ENCODE measurements around the gene SSH3. TPM values are rescaled to one million over a fixed set of nuclear protein-coding genes. Genes with fewer than 3 reads are reported as not detected.
A peak's percentile ranks its signal among the peaks of the same experiment; 100 is the strongest.
"Not testable (repeated sequence)": the region's sequence is repeated elsewhere in the genome, so short reads cannot be mapped to it uniquely, and the experiment has no call there.

Gene SSH3
- polyA plus RNA-seq: 5.5 TPM

GRCh38 chr11:67303132-67303834 is at the start of gene SSH3:
Gene SSH3, plus strand, starts transcription at chr11:67303530. Its CDS starts 96 bp downstream, at chr11:67303626.
- Mint-ChIP-seq H3K9me3 (no peaks in the 10 kb centered on the region), H3K4me1 (peaks cover 0 to 4% (median under 1%) of the 10 kb centered on the region in 3 donors), H3K27me3 (no peaks in the 10 kb centered on the region), H3K36me3 (peaks cover 4% of the 10 kb centered on the region), H3K4me3 (peak within 1 kb of the TSS in 3 of 4 donors; percentile 5 to 65 (median 22)), H3K27ac (peak within 1 kb of the TSS in 1 of 3 donors; percentile 59)

- no peaks in the 10 kb centered on the region for H3K9me3 Mint-ChIP-seq
- H3K27ac Mint-ChIP-seq: peak overlapping the region in 2 of 3 donors; percentile 3 to 71
- peak overlapping the region in 1 of 4 donors; percentile 9 for H3K4me3 Mint-ChIP-seq
- no peaks in the 10 kb centered on the region for H3K27me3 Mint-ChIP-seq
- H3K4me1 Mint-ChIP-seq: peaks cover 8 to 13% (median 9%) of the 10 kb centered on the region in 3 donors
- H3K36me3 Mint-ChIP-seq: peaks cover 2% of the 10 kb centered on the region
Measured at GRCh38 chr11:67253872-67254624, 49.3 kb upstream of the SSH3 start.

GRCh38 chr11:67254798-67255197 is 48.5 kb upstream of the SSH3 start:
- Mint-ChIP-seq H3K9me3 (no peaks in the 10 kb centered on the region), H3K4me1 (peaks cover 9 to 15% (median 11%) of the 10 kb centered on the region in 3 donors), H3K4me3 (peak overlapping the region in 2 of 4 donors; percentile 9 to 54), H3K36me3 (peaks cover 3% of the 10 kb centered on the region), H3K27ac (peak overlapping the region in 1 of 3 donors; percentile 69), H3K27me3 (no peaks in the 10 kb centered on the region)

GRCh38 chr11:67255353-67255752 is 48.0 kb upstream of the SSH3 start:
- Mint-ChIP-seq H3K9me3 (no peaks in the 10 kb centered on the region), H3K27ac (peak overlapping the region; percentile 31 to 69 (median 42)), H3K4me1 (peaks cover 9 to 15% (median 11%) of the 10 kb centered on the region in 3 donors), H3K27me3 (no peaks in the 10 kb centered on the region), H3K4me3 (peak overlapping the region in 1 of 4 donors; percentile 73), H3K36me3 (peaks cover 3% of the 10 kb centered on the region)

GRCh38 chr11:67255864-67256263 is 47.5 kb upstream of the SSH3 start:
- H3K4me3 Mint-ChIP-seq: peak overlapping the region in 1 of 4 donors; percentile 73
- H3K27ac Mint-ChIP-seq: peak overlapping the region; percentile 31 to 69 (median 42)
- no peaks in the 10 kb centered on the region for H3K27me3 Mint-ChIP-seq
- peaks cover 9 to 15% (median 11%) of the 10 kb centered on the region in 3 donors for H3K4me1 Mint-ChIP-seq
- peaks cover 3% of the 10 kb centered on the region for H3K36me3 Mint-ChIP-seq
- no peaks in the 10 kb centered on the region for H3K9me3 Mint-ChIP-seq

GRCh38 chr11:67256477-67257135 is 46.7 kb upstream of the SSH3 start:
- Mint-ChIP-seq H3K27me3 (no peaks in the 10 kb centered on the region), H3K4me1 (peaks cover 9 to 17% (median 12%) of the 10 kb centered on the region in 3 donors), H3K27ac (peak overlapping the region in 2 of 3 donors; percentile 69 to 78), H3K36me3 (peaks cover 3% of the 10 kb centered on the region), H3K9me3 (no peaks in the 10 kb centered on the region), H3K4me3 (no peak overlapping the region)

- Mint-ChIP-seq H3K36me3 (peaks cover 1% of the 10 kb centered on the region), H3K27ac (no peak overlapping the region), H3K27me3 (peaks cover 8% of the 10 kb centered on the region), H3K4me1 (peaks cover 6 to 21% (median 18%) of the 10 kb centered on the region in 3 donors), H3K9me3 (no peaks in the 10 kb centered on the region), H3K4me3 (no peak overlapping the region)
Measured at GRCh38 chr11:67260406-67260805, 42.9 kb upstream of the SSH3 start.

GRCh38 chr11:67260885-67261639 is 42.3 kb upstream of the SSH3 start:
- not testable (repeated sequence) for H3K27me3 Mint-ChIP-seq, H3K27ac Mint-ChIP-seq, H3K9me3 Mint-ChIP-seq, H3K36me3 Mint-ChIP-seq
- Mint-ChIP-seq H3K4me1 (peaks cover 6 to 24% (median 23%) of the 10 kb centered on the region in 3 donors), H3K4me3 (peak overlapping the region in 2 of 4 donors; percentile 40 to 60)

- no peak overlapping the region for H3K27ac Mint-ChIP-seq
- peaks cover 6 to 24% (median 23%) of the 10 kb centered on the region in 3 donors for H3K4me1 Mint-ChIP-seq
- no peaks in the 10 kb centered on the region for H3K9me3 Mint-ChIP-seq
- peaks cover 8% of the 10 kb centered on the region for H3K27me3 Mint-ChIP-seq
- peaks cover 1% of the 10 kb centered on the region for H3K36me3 Mint-ChIP-seq
- H3K4me3 Mint-ChIP-seq: peak overlapping the region in 2 of 4 donors; percentile 8 to 31
Measured at GRCh38 chr11:67261640-67261945, 41.7 kb upstream of the SSH3 start.

GRCh38 chr11:67261946-67262681 is 41.2 kb upstream of the SSH3 start:
- Mint-ChIP-seq H3K36me3 (peaks cover 1% of the 10 kb centered on the region), H3K27ac (peak overlapping the region in 2 of 3 donors; percentile 41 to 80), H3K4me3 (peak overlapping the region in 3 of 4 donors; percentile 71 to 91 (median 85)), H3K4me1 (peaks cover 6 to 24% (median 21%) of the 10 kb centered on the region in 3 donors), H3K27me3 (peaks cover 8% of the 10 kb centered on the region), H3K9me3 (no peaks in the 10 kb centered on the region)

GRCh38 chr11:67262731-67263675 is 40.3 kb upstream of the SSH3 start:
- peaks cover 1% of the 10 kb centered on the region for H3K36me3 Mint-ChIP-seq
- peaks cover 8 to 25% (median 22%) of the 10 kb centered on the region in 3 donors for H3K4me1 Mint-ChIP-seq
- peak overlapping the region; percentile 48 to 80 (median 53) for H3K27ac Mint-ChIP-seq
- no peaks in the 10 kb centered on the region for H3K9me3 Mint-ChIP-seq
- peak overlapping the region; percentile 26 to 91 (median 81) for H3K4me3 Mint-ChIP-seq
- H3K27me3 Mint-ChIP-seq: peaks cover 8% of the 10 kb centered on the region

GRCh38 chr11:67264260-67264659 is 39.1 kb upstream of the SSH3 start:
- Mint-ChIP-seq H3K4me1 (peaks cover 13 to 30% (median 30%) of the 10 kb centered on the region in 3 donors), H3K36me3 (peaks cover 1% of the 10 kb centered on the region), H3K27me3 (peaks cover 10% of the 10 kb centered on the region), H3K4me3 (peak overlapping the region in 3 of 4 donors; percentile 61 to 88 (median 76)), H3K9me3 (no peaks in the 10 kb centered on the region), H3K27ac (peak overlapping the region in 2 of 3 donors; percentile 4 to 93)
